Anterior cingulate cortex (tissue), 58 donors: Measurements from ENCODE around the gene ZNF827.

Experiments
- DNase-seq, 58 donors: peaks; one replicate each; lab custom pipeline; 2025; lab: John Stamatoyannopoulos, UW

ZNF827 gene

DNA sequence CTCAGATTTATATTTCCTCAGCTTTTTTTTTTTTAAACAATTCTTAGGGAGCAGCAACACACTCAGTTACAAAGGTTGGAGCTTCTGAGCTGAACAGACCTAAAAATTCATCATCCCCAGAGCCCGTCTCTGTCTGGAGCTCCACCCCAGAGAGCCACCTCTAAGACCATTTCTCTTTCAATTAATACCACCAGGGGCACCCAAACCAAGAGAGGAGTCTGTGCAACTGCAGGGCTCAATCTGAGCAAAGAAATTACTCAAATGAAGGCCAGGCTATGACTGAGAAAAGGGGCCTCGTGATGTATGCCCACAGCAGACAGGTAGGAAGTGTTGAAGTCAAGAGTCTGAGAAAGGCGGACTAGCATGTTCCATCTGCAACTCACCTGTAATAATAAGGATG, 163.2 kb downstream of the ZNF827 start:
- DNase-seq, result no peak

DNA sequence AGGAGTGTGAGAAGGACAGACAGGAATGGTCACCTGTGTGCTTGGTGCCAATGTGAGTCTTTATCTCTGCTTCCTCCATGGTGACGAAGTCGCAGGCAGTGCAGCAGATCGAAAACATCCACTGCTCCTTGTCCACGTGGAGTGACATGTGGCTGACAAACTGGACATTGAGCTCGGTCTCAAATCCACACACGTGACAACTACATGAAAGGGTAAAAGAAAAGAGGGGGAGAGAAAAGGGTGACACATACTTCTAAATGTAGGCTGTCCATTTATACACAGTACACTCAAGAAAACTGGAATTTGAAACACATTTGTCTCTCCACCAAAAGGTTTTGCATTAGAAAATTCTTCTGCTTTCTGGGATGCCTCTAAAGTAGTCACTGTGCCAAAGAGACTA, 164.2 kb downstream of the ZNF827 start:
- DNase-seq, result no peak

DNA sequence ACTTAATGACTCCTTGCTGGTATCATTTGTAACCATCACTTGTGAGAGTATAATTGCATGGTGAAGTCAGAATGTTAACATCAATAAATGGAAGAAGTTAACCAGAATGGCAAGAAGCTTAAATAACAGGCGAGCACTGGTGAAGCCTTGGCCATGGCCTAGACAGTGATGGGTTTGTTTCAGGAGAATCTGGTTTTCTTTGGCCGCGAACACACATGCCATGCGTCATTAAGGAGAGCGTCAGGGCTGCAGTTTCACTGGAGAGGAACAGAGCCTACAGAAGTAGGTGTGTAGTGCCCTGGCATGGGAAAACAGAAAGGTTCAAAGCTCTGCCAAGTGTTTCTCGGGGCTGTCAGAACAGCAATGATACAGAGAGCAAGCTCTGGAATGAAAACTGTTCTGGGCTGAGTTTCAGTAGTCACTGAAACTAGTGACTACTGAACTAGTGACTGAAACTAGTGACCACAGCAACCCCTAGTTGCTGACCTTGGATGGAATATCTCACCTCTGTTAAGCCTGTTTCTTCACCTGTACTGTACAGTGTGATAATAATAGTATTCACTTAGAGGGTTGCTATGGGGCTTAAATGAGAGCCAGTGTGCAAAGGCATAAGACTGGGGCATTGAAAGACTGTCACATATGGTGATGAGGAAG, 164.9 kb downstream of the ZNF827 start:
- peak in 2 of 58 donors; percentile 9 to 16 for DNase-seq

DNA sequence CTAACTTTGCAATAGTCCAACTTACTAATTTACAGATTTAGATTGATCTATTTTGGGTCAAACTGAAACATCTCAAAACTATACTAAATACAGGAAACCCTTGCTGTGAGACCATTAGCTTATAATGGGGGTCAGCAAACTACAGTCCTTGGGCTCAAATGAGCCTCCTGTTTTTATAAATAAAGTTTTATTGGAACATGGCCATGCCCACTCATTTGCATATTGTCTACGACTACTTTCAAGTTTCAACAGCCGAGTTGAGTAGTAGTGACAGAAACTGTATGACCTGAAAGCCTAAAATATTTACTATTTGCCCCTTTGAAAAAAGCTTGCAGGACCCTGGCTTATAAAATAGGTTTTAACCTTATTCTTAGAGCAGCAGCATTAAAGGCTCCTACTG, 166.3 kb downstream of the ZNF827 start:
- no peak for DNase-seq

DNA sequence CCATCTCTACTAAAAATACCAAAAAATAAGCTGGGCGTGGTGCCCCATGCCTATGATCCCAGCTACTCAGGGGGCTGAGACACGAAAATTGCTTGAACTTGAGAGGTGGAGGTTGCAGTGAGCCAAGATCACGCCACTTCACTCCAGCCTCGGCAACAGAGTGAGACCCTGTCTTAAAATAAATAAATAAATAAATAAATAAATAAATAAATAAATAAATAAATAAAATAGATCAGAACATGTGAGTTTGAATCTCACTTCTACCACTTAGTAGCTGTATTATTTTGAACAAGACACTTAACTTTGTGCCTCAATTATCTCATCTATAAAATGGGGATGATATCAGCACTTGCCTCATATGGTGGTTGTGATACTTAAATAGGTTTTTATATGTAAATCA, 168.5 kb downstream of the ZNF827 start:
- DNase-seq, result no peak

DNA sequence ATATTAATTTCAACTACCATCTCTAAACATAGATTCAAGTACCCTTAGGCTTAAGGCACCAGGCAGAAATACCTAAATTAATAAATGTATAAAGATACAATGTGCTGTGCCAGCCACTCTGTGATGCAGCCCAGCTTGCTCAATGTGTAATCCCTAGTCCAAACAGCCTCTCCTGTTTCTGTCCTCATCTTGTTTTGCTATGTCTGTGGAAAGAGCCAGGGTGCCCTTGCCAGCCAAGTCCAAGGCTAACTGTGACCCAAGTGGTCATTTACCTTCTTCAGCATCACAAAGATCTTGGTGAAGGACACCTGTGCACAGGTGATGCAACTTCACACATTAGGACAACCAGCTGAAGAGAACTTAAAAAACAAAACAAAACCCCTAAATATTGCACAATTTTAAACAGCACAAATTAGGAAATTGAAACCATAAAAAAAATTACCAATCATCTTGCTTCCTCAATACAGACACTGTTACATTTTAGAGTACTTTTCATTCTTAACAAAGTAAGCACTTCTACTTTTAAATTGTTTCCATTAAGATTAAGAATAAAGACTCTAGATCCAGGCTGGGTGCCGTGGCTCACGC, 169.1 kb downstream of the ZNF827 start:
- DNase-seq, result no peak

DNA sequence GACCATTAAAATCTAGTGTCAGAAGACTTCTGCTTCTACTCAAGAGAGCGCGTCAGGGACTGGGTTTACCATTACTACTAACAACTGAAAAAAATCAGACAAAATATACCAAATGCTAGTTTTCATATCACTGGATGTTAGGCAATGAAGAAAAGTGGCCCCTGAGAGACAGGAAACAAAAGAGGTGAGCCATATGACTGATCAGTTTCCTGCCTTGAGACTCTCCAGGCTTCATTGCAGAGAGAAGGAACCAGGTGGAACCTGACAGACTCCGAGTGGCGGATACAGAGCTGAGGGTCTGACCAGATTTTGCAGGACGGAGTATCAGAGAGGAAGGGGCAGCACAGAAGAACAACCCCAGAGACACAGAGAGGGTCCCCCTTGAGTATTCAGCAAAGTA, 172.3 kb downstream of the ZNF827 start:
- no peak for DNase-seq

DNA sequence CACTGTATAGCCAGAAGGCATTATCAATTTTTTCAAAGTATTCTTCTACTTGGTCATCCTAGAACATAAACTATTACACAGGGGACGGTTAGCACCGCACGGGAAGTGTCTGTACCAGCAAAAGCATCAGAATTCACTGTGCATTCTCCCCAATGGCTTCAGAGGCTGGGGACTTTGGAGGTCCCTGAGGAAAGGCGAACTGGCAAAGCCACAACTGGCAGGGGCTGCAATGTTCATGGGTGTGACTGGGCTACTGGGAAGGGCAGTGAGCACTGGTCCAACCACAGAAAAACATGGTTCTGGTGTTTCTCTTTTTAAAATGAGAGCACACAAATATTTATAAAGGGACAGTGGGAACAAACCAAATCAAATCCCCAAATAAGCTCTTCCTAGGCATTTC, 175.2 kb downstream of the ZNF827 start:
- DNase-seq, result no peak

DNA sequence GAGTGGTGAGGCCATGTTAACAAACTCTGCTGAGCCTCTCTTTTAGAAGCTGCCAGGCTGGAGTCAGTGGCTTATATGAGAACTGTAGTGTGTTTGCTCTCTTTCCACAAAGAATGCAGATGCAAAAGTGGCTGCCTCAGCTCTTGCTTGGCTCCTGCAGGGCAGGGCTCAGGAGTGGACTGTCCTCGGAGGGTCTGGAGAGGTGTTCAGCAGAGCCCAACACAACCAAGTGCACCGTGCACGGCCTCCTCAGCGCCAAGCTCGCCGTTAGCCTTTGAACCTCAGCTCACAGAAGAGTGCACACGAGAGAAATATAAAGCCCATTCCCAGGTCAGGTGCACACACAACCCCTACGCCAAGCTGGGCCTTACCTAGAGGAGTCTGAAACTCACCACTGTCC, 175.9 kb downstream of the ZNF827 start:
- no peak for DNase-seq

DNA sequence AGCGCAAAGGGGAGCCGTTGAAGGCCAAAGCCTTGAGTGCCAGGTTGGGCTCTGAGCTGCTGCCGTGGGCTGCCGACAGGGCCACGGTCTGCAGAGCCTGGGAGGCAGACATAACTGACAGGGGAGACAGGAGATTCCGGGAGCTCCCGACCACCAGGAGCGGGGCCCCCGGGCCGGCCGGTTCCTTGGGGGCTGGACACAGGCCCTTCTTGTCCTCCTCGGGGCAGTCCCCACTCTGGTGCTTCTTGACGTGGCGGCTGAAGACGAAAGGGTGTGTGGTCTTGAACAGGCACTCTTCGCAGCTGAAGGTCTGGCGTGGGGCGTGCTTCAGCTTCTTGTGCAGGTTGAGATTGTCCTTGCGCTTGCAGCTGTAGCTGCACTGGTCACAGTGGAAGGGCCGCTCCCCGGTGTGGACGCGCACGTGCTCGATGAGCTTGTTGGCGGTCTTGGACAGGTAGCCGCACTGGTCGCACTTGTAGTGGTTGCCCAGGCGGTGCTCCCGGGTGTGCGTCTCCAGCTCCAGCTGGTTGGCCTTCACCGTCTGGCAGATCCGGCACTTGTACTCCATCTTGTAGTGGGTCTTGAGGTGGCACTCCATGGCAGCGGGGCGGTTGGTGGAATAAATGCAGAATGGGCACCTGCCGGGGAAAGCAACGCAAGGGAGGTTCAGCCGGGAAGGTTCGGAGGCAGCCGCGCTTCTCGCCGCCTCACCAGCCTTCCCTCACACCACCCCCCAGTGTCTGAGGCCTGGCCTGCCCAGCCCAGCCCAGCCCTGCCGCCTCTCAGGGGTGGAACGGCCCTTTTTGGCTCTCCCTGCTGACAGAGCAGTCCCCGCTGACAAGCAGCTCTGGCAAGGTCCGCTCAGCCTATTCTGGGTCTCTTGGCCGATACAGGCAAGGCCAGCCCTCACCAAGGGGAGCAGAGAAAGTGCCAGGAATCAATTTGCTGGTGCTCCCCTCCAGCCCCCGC, 177.4 kb downstream of the ZNF827 start:
- DNase-seq, result peak in 32 of 58 donors; percentile 9 to 69 (median 28)

DNA sequence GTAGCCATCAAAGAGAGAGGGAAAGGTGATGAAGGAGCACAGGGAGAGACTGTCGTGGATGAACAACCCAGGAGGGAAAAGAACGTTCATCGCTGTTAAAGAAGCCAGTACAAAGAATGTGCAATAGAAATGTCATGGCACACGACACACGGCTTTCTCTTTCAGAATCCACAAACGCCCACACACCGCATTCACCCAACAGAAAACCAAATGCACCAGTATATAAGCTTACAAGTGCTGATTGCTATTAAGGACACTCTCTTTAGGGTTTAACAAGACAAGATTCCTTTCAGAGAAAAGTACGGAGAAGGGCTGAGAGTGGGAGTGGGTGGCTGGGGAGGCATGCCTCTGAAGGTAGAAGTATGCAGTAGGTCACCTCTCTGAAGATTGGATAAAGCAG, 178.4 kb downstream of the ZNF827 start:
- no peak for DNase-seq

DNA sequence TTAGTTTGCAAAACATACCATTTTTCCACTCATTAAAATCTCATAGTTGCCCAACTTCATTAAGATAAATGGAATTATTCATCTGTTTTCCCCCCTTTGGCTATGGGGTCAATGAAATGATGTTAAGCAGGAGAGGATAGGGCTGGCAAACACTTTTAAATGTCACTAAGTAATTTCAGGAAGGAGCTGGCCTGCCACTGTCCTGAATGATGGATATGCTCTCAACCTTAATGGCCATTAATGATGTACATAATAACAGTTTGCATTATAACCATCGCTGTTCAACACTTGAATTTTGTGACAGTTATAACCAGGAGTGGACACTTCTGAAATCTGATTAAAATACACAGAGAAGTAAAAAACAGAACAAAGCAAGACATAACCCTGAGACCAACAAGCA, 181.4 kb downstream of the ZNF827 start:
- no peak for DNase-seq

DNA sequence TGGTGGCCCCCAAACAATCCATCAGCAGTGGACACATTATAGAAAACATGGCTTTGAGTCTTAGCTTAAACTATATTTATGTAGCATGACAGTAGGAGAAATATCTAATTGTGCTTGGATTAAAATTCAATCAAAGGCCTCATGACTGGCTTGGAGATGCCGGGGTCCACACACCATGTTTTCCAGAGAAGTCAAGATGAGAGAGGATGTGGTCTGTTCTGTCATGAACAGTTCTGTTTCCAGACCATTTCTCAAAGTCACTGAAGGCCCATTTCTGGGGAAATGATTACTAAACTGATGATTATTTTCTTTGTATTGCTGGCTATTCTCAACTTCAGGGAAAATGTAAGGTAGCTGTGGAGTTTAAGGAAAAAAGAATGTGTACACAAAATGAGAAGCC, 182.4 kb downstream of the ZNF827 start:
- DNase-seq, result no peak

DNA sequence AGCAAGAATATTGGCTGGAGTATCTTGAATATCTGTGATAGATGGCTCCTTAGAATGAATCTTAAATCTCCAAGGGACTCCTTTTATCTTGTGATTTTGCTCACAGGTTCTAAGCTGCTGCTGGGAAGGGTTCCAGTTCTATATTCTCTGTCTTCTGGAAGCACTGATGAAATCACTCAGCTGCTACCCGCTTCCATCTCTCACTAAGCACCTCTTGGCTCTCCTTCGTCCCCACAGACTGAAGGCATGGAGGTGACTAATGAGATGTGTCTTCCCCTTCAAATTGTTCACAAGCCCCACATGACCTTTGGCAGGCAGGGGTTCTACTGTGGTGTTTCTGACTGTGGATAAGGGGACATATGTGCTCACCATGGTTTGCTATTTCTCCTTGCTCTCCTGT, 182.8 kb downstream of the ZNF827 start:
- DNase-seq, result peak in 4 of 58 donors; percentile 12 to 38 (median 16)

DNA sequence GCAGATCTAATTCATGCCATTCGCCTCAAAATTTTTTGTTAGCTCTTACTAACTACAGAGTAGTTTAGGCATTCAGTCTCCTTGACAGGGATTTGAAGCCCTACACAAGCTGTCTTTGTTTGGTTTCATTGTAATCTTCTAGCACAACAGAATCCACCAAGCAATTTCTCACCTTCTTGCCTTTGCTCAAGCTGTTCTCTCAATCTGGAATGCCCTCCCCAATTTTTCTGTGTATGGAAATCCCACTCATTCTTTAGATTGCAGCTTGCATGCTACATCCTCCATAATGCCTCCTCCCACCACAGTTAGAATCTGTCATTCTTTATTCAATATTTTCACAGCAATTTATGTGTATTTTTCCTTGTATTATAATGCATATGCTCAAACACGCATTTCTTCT, 195.0 kb downstream of the ZNF827 start:
- DNase-seq, result peak in 1 of 58 donors; percentile 39

DNA sequence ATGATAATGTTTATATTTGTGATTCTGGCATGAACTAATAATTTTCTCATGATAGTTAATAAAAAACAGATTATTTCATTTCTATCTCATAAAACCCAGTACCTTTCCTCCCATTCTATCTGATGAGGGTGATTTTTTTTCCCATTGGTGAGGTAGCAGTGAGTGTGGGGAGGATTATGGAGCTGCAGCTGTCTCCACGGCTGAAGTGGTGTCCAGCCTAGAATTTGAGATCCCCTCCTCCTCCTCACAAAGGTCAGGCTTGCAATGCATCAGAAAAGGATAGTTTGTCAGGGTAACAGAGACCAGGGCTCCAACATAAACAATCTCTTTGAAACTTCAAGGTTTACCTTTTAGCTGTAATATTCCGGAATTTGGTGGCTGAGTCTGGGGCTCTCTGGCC, 197.8 kb downstream of the ZNF827 start:
- no peak for DNase-seq

DNA sequence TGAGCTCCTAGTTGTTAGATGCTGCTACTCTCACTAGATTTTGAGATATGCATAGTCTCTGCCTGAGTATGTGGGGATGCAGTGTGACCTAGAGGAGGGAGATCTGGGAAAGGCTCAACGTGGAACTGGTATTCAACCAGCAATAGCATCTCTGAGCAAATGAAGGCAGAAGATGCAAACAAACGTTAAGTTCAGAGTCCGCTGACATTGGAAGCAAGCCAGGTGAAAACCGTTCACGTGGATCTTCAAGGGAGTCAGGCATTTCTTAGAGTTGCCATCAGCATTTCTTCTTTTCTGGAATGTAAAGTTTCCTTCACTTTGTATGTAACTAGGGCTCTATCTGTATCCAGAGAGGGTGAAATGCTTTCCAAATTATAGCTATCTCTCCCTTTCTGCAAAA, 198.8 kb downstream of the ZNF827 start:
- DNase-seq, result no peak

DNA sequence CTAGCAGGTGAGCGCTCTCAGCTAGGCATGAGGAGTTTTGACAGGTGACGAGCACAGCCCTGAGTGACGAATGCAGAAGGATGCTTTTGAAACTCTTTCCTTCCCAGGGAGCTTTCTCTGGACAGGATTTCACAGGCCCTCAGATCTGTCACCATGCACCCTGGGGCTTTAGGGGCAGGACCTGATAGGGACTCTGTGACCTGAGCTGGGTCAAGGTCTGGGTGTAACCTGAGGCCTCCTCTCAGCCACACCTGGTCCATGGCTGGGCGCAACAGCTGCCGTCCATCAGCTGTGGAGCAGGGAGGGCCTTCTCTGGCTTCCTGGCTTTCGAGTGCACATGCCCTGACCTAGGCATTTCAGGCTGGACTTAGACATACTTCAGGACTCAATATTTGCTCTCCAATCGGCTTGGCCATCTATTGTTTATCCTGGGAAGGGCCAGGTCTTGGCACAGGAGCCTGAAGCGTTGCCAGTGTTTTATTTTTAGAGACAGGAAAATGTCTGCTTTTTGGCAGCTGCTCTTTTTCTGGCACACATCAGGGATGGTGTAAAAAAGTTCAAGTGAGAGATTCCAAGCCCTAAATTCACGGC, 202.3 kb downstream of the ZNF827 start:
- DNase-seq, result no peak

DNA sequence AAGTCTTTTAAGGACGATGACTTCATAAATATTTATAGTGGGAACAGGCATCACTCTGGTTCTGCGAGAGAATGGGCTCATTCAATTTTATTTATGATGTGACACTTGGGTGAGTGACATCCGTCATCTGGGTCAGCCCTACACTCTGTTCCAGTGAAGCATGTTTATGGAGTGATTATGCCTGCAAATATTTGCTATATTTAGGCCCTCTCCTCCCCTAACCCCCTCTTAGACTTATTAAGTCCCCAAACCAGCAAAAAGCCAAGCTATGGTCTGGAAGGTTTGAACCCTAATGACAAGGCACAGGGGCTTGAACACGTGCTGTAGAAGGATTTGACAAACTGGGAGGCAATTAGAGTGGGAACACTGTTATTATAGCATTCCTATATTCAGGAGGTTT, 202.8 kb downstream of the ZNF827 start:
- DNase-seq, result no peak

DNA sequence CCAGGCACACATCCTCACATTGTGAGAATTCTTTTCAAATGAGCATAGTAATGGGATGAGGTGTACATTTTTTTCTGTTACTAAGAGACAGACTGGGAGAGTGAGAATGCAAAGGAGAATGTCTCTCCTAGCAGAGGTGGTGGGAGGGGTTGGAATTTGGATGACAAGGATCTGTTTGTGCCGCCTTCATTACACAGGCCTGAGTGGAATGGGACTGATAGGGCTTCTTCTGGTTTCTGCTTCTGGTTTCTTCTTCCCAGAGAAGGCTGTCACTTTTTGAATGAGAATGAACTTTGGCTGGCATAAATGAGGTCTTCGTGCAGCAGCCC, 203.3 kb downstream of the ZNF827 start:
- peak in 1 of 58 donors; percentile 24 for DNase-seq
